Measurements from ENCODE around the gene SBF2. TPM values are rescaled to one million over a fixed set of nuclear protein-coding genes. Genes with fewer than 3 reads are reported as not detected.

SBF2 gene
- total and polyA plus RNA-seq, 2 donors (not counting 3 experiments of a cell fraction or from before 2014, with no cell fraction given) = 15.4 to 42.4 TPM

- no peak overlapping the region for H2AFZ ChIP-seq (ENCODE audit: low read depth, low read length)
- intact Hi-C loops (cut with micrococcal nuclease) (no loop called here), dilution Hi-C loops (cut with MboI; ENCODE audit: extremely low pct_ligation_motif_present, low sequenced_read_pairs) (no loop called here)
- no peaks in the 10 kb centered on the region for H3K9me1 ChIP-seq (replicated peaks; ENCODE audit: control insufficient read depth, extremely low read depth, insufficient read depth, low read length)
- CTCF ChIA-PET = no interaction called here
- POLR2A ChIA-PET = no interaction called here
- DNase-seq (ENCODE audit: low read depth, low spot score) (no peak), FAIRE-seq (no peak)
- H3K27me3 ChIP-seq (ENCODE audit: control insufficient read depth in 2 of 2, insufficient read depth in 2 of 2, low read length in 2 of 2) = no peaks in the 10 kb centered on the region
- no peaks in the 10 kb centered on the region for H3K36me3 ChIP-seq (ENCODE audit: control insufficient read depth in 2 of 2, extremely low read depth in 1 of 2, insufficient read depth in 2 of 2, low read length in 2 of 2)
- TF ChIP-seq MYC (IDR thresholded peaks at IDR 0.05; ENCODE audit: low read depth, low read length) = no peak
- TF ChIP-seq JUN (IDR thresholded peaks at IDR 0.05; ENCODE audit: borderline replicate concordance, insufficient read depth, insufficient read length, low read depth) = no peak
- TF ChIP-seq POLR2A (IDR thresholded peaks at IDR 0.05; ENCODE audit: low read depth, low read length) = no peak
- TF ChIP-seq FOS (IDR thresholded peaks at IDR 0.05; ENCODE audit: borderline replicate concordance, insufficient read depth, low read length) = no peak
- no peak for TF ChIP-seq CTCF (IDR thresholded peaks at IDR 0.05; ENCODE audit: extremely low read depth in 1 of 2, insufficient read depth in 1 of 2, low read depth in 1 of 2, low read length in 2 of 2)
- TF ChIP-seq MAX (IDR thresholded peaks at IDR 0.05; ENCODE audit: insufficient read depth, insufficient read length) = no peak
- no peak for TF ChIP-seq POLR2AphosphoS5 (IDR thresholded peaks at IDR 0.05; ENCODE audit: insufficient read depth, low read depth, low read length)
- no peak for TF ChIP-seq GATA2 (IDR thresholded peaks at IDR 0.05; ENCODE audit: insufficient read depth, insufficient read length, low read depth, low read length)
- TF ChIP-seq EZH2 (IDR thresholded peaks at IDR 0.05; ENCODE audit: borderline replicate concordance, low read depth, low read length, severe bottlenecking) = no peak
- H4K20me1 ChIP-seq (replicated peaks; ENCODE audit: control insufficient read depth, extremely low read depth, insufficient read depth, low read length) = no peaks in the 10 kb centered on the region
- peaks cover 20% of the 10 kb centered on the region for H3K4me1 ChIP-seq (ENCODE audit: control insufficient read depth, extremely low read depth, insufficient read depth, low read length)
- no peak overlapping the region for H3K9ac ChIP-seq (replicated peaks; ENCODE audit: extremely low read depth, insufficient read depth, low read length)
- no peaks in the 10 kb centered on the region for H3K9me3 ChIP-seq (replicated peaks; ENCODE audit: control insufficient read depth, insufficient read depth, low read length)
- peaks cover 1% of the 10 kb centered on the region for H3K79me2 ChIP-seq (ENCODE audit: control insufficient read depth, insufficient read depth, low read length)
- H3K4me3 ChIP-seq (replicated peaks in 1 of 3; ENCODE audit: insufficient read depth in 1 of 3, low read depth in 1 of 3, low read length in 3 of 3) = no peak overlapping the region
- no peak overlapping the region for H3K4me2 ChIP-seq (ENCODE audit: insufficient read depth, low read length)
- no peak overlapping the region for H3K27ac ChIP-seq (ENCODE audit: insufficient read depth, low read depth, low read length)
- BruUV-seq (replicated peaks) = no TSS peak
Observed at GRCh38 chr11:10116588-10116987, 177.4 kb downstream of the SBF2 start.
